Kidney (tissue), 14 donors: ENCODE measurements around the gene BAX. TPM values are rescaled to one million over a fixed set of nuclear protein-coding genes. Genes with fewer than 3 reads are reported as not detected.

Source experiments
- DNase-seq, 5 donors: peaks; one replicate each; pipeline ENCODE4 v3.0.0-alpha.2; 2013 to 2020
- FAIRE-seq: peaks from 2 replicates; lab custom pipeline; 2012; peaks lifted over from hg19 to GRCh38; lab: Jason Lieb, UNC
- H3K27ac ChIP-seq, 2 donors: one replicate each; pipeline ENCODE4 v1.7.0; 2013; ENCODE audit warnings: low read depth in 2 of 2, low read length in 2 of 2, inconsistent platforms in 1 of 2
- H3K27me3 ChIP-seq: one replicate; pipeline ENCODE4 v1.7.1; 2013; ENCODE audit warnings: low read length, inconsistent platforms; ENCODE audit not compliant: control insufficient read depth, insufficient read depth
- H3K36me3 ChIP-seq, 3 donors: one replicate each; pipeline versions ENCODE4 v1.7.0 to v1.7.1; 2013; ENCODE audit warnings: low read length in 3 of 3, control low read depth in 1 of 3, inconsistent platforms in 1 of 3; ENCODE audit not compliant: insufficient read depth in 3 of 3, control insufficient read depth in 2 of 3
- H3K4me1 ChIP-seq, 3 donors: one replicate each; pipeline versions ENCODE4 v1.7.0 to v1.7.1; 2013; ENCODE audit warnings: low read length in 3 of 3, inconsistent platforms in 1 of 3, low read depth in 1 of 3; ENCODE audit not compliant: control insufficient read depth in 2 of 3, insufficient read depth in 2 of 3
- H3K4me3 ChIP-seq, 3 donors: one replicate each; pipeline versions ENCODE4 v1.7.0 to v1.8.1; 2013; ENCODE audit warnings: low read length in 3 of 3, control low read depth in 1 of 3, inconsistent platforms in 1 of 3
- H3K9ac ChIP-seq, 3 donors: one replicate each; pipeline versions ENCODE4 v1.7.0 to v1.7.1; 2013; ENCODE audit warnings: low read length in 3 of 3, control low read depth in 1 of 3, inconsistent platforms in 1 of 3
- H3K9me3 ChIP-seq, 3 donors: one replicate each; pipeline versions ENCODE4 v1.7.0 to v1.7.1; 2013; ENCODE audit warnings: low read length in 3 of 3, control low read depth in 1 of 3, inconsistent platforms in 1 of 3; ENCODE audit not compliant: control insufficient read depth in 2 of 3, insufficient read depth in 1 of 3
- CTCF ChIP-seq: IDR thresholded peaks from 3 replicates; pipeline ENCODE4 v1.5.1; 2012; ENCODE audit warnings: mild to moderate bottlenecking, moderate library complexity, borderline replicate concordance; ENCODE audit not compliant: insufficient read depth; ENCODE audit errors: extremely low read depth
- intact Hi-C: fragments of 100-400 bp; cut with DNase I; formaldehyde crosslinking; loops from one replicate; pipeline ENCODE4 v1.11.1; 2022
- polyA plus RNA-seq: library from polyadenylated mRNA; stranded (reverse); fragments of 350-450 nt; fragmentation: Illumina TruSeq; extraction: RNeasy Lipid Tissue Mini Kit (QIAGEN cat#74804); gene quantifications from one replicate; pipeline ENCODE4 v1.2.3, GENCODE V29; 2014; ENCODE audit warnings: low read depth, low replicate concordance; ENCODE audit not compliant: insufficient read depth
- total RNA-seq: library from RNA; stranded (reverse); fragmentation: NEBNext Ultra II Directional; extraction: Animal tissue kit (Norgen Biotek cat#: 25700); gene quantifications from one replicate; pipeline ENCODE4 v1.2.1, GENCODE V29; 2021
- donor health status: control.
- donor health status: control.
- donor health status: control.
- donor health status: control.
- donor health status: control.
- donor health status: DM: yes; HTN: yes; CAD: no.
- donor health status: Normal renal cell carcinoma (clear cell type).

The BAX gene
- total and polyA plus RNA-seq, 2 donors from 2014 or later: 76.7 to 141 TPM

GRCh38 chr19:48928164-48929025 is 26.3 kb upstream of the BAX start:
- H3K27ac ChIP-seq: no peak overlapping the region

GRCh38 chr19:48933382-48933932 is 21.2 kb upstream of the BAX start, which contains the start of gene DHDH:
DHDH (plus strand) TSS chr19:48933699; CDS start chr19:48933722, 23 bp downstream.
- peaks cover 0 to 5% (median 0%) of the 10 kb centered on the region in 3 donors for H3K4me1 ChIP-seq
- no peaks in the 10 kb centered on the region for H3K36me3 ChIP-seq
- H3K9ac ChIP-seq: peak within 1 kb of the TSS in 2 of 3 donors; percentile 16 to 50
- intact Hi-C loops: no loop called here
- peak within 1 kb of the TSS; percentile 51 to 68 (median 57) for H3K4me3 ChIP-seq
- no peak for TF ChIP-seq CTCF
- peak; percentile 87 to 94 (median 90) for DNase-seq
- no peaks in the 10 kb centered on the region for H3K9me3 ChIP-seq
- peak within 1 kb of the TSS in 1 of 2 donors; percentile 4 for H3K27ac ChIP-seq
- no peaks in the 10 kb centered on the region for H3K27me3 ChIP-seq
- FAIRE-seq: no peak

More at GRCh38 chr19:48928164-48929025, 26.3 kb upstream of the BAX start:
- DNase-seq (peak in 1 of 5 donors; percentile 25), FAIRE-seq (no peak)
- no peak overlapping the region for H3K9ac ChIP-seq
- no peaks in the 10 kb centered on the region for H3K9me3 ChIP-seq
- H3K4me1 ChIP-seq: peaks cover 0 to 2% (median 0%) of the 10 kb centered on the region in 3 donors
- intact Hi-C loops: no loop called here
- H3K36me3 ChIP-seq: no peaks in the 10 kb centered on the region
- H3K27me3 ChIP-seq: no peaks in the 10 kb centered on the region
- no peak overlapping the region for H3K4me3 ChIP-seq
- TF ChIP-seq CTCF: no peak

- Histone ChIP-seq H3K4me3 (no peak overlapping the region), H3K9me3 (no peaks in the 10 kb centered on the region), H3K4me1 (peaks cover 0 to 5% (median 0%) of the 10 kb centered on the region in 3 donors), H3K36me3 (no peaks in the 10 kb centered on the region), H3K9ac (no peak overlapping the region), H3K27ac (no peak overlapping the region), H3K27me3 (no peaks in the 10 kb centered on the region)
- no peak for FAIRE-seq
- DNase-seq: peak in 1 of 5 donors; percentile 50
- no peak for TF ChIP-seq CTCF
- intact Hi-C loops: no loop called here
Observed at GRCh38 chr19:48934837-48935236, 19.8 kb upstream of the BAX start.
